Stimulated activated CD8-positive, alpha-beta memory T cell treated with anti-CD3 and anti-CD28 coated beads, Interleukin-15, amount 100 ng/mL, for 1 hour (primary cell): ENCODE results near the gene TMA7.
"Not testable (repeated sequence)": the region's sequence is repeated elsewhere in the genome, so short reads cannot be mapped to it uniquely, and the experiment has no call there.

Experiments
- DNase-seq: peaks from one replicate; pipeline ENCODE4 v3.0.0-alpha.2; 2020; ENCODE audit warnings: low read depth

Gene TMA7

DNA sequence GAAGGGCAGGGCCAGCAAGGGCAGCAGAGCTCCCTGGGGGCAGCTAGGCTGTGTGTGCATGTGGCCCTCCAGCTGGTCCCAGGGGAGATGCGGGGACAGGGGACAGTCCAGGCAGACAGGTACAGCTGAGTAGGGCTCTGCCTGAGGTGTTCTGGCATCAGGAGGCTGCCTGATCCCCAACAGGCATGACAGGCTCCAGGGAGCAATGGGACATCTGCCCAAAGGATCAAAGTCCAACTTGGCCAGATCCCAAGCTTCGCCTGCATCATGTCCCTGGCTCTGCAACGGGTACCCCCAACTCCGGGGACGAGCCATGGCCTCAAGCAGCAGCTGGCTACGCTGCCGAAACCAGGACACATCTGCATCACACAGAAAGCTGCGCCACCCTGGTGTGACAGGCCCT is 28.3 kb downstream of the TMA7 start:
- DNase-seq, result no peak

GRCh38 chr3:48469046-48469915 is 29.2 kb downstream of the TMA7 start:
- DNase-seq, result no peak

DNA sequence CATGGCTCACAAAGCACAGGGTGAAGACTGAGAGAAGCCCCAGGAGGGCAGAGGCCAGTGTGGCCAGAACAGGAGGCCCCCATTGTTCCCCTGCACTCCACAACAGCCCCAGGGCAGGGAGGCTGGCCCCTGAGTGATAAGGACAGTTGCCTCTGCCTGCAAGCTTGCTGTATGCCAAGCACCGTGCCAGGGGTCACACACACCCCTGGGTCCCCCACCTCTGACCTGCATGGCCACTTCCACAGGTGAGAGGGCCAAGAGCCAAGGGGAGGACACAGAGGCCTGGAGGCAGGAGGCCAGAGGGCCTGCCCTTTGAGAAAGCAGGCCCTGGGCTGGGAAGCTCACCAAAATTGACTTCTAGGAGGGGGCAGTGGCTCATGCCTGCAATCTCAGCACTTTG is 30.2 kb downstream of the TMA7 start:
- DNase-seq, result no peak

DNA sequence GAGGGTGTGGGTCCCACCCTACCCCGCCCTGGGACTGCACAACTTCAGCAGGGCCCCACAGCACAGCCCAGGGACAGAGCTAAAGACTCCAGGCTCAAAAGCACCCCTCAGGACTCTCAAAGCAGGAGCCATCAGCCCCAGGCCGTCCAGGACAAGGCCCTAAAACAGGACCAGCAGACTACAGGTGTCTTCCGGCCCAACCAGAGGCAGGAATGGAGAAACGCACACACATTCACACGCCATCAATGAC is 32.5 kb downstream of the TMA7 start:
- no peak for DNase-seq

- DNase-seq, result peak; percentile 90
These were observed 33.0 kb downstream of the TMA7 start for GRCh38 chr3:48472923-48473616.

DNA sequence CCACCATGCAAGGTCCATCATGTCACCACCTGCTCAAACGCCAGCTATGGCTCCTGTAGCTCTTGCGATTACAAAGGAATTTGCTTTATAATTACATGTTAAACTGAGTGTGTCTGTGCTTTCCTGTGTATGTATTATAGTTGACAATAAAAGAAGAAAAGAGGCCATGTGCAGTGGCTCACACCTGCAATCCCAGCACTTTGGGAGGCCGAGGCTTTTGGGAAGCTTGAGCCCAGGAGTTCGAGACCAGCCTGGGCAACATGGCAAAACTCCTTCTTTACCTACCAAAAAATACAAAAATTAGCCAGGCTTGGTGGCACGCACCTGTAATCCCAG is 33.5 kb downstream of the TMA7 start:
- no peak for DNase-seq

DNA sequence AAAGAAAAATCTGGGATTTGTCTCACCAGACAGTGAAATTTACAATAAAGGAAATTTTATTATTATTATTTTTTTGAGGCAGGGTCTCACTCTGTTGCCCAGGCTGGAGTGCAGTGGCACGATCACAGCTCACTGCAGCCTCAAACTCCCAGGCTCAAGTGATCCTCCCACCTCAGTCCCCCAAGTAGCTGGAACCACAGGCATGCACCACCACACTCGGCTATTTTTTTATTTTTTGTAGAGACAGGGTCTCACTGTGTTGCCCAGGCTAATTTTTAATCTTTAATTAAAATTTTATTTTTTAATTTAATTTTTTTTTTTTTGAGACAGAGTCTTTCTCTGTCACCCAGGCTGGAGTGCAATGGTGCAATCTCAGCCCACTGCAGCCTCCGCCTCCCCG is 34.0 kb downstream of the TMA7 start:
- DNase-seq, result not testable (repeated sequence)

- DNase-seq, result no peak
These were observed 34.6 kb downstream of the TMA7 start for GRCh38 chr3:48474619-48475018.

DNA sequence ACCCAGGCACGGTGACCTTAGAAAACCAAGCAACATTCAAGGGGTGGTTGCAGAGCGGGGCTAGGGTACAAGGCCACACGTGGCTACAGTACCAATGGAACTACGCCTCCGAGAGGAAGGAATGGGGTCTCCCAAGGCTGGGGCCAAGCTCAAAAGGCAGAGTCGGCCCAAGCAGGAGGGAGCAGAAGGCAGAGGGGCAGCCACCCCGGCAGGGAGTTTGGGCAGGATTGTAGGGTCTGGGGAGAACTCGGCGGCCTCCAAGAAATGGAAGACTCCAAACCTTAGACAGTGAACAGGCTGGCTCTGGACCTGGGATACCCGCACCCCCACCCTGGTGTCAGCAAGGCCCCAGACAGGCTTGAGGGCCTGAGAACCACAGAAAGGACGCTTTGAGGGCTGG is 35.1 kb downstream of the TMA7 start:
- DNase-seq, result no peak

GRCh38 chr3:48476426-48477053 is 36.5 kb downstream of the TMA7 start:
- DNase-seq, result no peak

DNA sequence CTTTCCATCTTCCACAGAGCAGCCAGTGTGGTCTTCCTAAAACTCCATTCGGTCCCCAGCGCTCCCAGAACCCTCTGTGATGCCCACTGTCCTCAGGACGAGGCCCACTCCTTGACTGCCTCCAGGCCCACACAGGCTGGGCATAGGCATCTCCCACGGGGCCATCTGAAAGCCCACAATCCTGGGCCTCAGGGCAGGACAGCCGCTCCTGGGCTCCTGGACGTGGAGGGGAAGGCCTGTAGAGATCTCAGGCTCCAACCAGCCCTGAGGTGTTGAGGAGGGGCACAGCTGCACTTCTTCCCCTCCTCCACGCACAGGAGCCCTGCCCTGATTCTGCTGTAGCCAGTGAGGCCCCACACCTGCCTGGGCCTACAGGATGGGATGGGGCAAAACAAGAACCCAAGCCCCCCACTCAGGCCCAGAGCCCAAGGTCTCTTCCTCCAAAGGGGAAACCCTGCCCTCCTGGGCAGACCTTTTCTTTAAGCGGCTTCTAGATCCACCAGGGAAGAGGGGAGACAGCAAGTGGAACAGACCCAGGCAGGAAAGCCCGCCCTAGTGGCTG is 38.0 kb downstream of the TMA7 start:
- no peak for DNase-seq

DNA sequence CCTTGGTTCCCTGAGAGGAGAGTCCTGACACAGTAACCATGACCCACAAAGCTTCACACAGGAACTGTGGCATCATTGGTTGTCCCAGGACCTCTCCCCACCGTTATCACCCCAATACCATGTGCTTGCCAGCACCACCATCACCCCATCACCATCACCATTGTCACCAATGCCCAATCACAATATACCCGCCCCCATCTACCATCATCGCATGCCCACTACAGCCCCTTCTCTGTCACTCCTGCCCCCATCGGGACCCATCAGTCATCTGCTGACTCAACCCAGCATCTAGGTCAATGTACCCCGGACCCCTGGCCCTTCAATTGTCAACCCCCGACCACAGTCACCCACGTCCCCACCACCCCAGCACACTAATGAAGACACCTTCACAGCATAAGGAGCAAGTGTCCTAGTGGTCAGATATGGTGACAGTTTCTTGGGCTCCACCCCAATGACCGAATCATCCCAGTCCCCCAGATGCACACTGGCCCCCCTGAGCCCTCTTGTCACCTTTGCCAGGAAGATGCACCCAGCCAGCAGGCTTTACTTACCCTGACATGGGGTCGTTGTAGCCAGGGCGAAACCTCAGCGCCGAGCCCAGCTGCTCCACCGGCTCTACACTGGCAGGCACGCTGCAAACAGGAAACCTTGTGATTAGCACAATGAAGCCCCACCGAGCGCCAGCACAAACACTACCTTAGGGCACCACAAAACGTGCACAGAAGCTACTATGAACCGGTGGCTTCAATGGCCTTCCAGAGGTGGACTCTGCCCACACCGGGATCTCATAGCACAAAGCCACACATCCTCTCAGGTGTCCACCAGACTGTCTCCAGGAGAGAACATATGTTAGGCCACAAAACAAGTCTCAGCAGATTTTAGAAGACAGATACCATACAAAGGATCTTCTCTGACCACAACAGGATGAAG is 38.8 kb downstream of the TMA7 start:
- no peak for DNase-seq

GRCh38 chr3:48480891-48481290 is 40.8 kb downstream of the TMA7 start:
- DNase-seq, result not testable (repeated sequence)

DNA sequence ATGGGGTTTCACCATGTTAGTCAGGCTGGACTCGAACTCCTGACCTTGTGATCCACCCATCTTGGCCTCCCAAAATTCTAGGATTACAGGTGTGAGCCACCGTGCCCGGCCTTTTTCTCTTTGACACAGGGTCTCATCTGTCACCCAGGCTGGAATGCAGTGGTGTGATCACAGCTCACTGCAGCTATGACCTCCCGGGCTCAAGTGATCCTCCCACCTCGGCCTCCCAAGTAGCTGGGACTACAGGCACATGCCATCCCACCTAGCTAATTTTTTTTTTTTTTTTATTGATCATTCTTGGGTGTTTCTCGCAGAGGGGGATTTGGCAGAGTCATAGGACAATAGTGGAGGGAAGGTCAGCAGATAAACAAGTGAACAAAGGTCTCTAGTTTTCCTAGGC is 42.8 kb downstream of the TMA7 start:
- not testable (repeated sequence) for DNase-seq

- no peak for DNase-seq
These were observed 46.9 kb downstream of the TMA7 start for GRCh38 chr3:48486952-48487351.

- DNase-seq, result no peak
These were observed 52.6 kb downstream of the TMA7 start for GRCh38 chr3:48492461-48493202.

- DNase-seq, result no peak
These were observed 53.1 kb downstream of the TMA7 start for GRCh38 chr3:48493203-48493501.
